ENCODE data around the gene TRAK1. TPM values are rescaled to one million over a fixed set of nuclear protein-coding genes. Genes with fewer than 3 reads are reported as not detected.

The TRAK1 gene
- total RNA-seq, 2 experiments from 2014 or later: 62.5 to 88.3 TPM

GRCh38 chr3:42071904-42072812 is 19.0 kb upstream of the TRAK1 start:
- intact Hi-C loops (cut with micrococcal nuclease; ENCODE audit: unreplicated experiment): no loop called here

DNA sequence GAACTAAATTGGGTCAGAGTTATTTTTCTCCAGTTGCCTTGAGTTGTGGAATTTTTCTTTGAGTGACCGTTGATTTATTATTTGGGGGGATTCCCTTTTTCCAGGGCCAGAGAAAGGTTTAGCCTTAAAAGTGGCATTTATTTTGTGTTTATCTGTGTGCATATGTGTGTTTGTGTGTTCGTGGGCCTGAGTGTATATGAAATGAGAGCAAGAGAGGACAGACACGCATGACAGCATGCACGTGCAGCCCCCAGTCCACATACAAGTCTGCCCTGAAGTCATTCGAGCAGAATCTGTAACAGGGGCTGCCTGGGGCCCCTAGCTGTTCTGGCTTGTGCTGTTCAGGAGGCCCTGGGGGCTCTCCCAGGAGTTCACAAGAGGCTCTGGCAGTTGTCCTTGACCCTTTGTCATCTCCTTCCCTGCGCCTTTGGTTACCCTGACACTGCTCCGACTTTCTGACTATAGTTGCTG is 18.3 kb upstream of the TRAK1 start:
- ChIA-PET CTCF (ENCODE audit: unreplicated experiment) (no interaction called here), POLR2A (interaction anchor here (0.6 to 2.4 kb wide), 6 partner anchors 9 to 65 kb away, joined by 3 to 13 read pairs (median 4); no protein-coding TSS in a partner anchor)
- intact Hi-C loops (cut with micrococcal nuclease; ENCODE audit: unreplicated experiment): no loop called here
- no peak overlapping the region for H2AFZ ChIP-seq (ENCODE audit: low read length)
- DNase-seq (ENCODE audit: low spot score): peak; percentile 59
- peak overlapping the region; percentile 74 for H3K27ac ChIP-seq (ENCODE audit: low read depth, low read length, poor library complexity, severe bottlenecking)
- H3K4me2 ChIP-seq (ENCODE audit: low read length): peak overlapping the region; percentile 90
- peaks cover 25% of the 10 kb centered on the region for H4K20me1 ChIP-seq (ENCODE audit: insufficient read depth, low read length)
- H3K79me2 ChIP-seq (ENCODE audit: insufficient read depth, low read depth, low read length): peaks cover 100% of the 10 kb centered on the region
- no peaks in the 10 kb centered on the region for H3K9me2 ChIP-seq (ENCODE audit: insufficient read depth, low read length)
- peaks cover 65% of the 10 kb centered on the region for H3K4me1 ChIP-seq (ENCODE audit: insufficient read depth, low read length, poor library complexity, severe bottlenecking)
- H3K9me3 ChIP-seq (ENCODE audit: low read length): peaks cover 14% of the 10 kb centered on the region
- peaks cover 24% of the 10 kb centered on the region for H3K36me3 ChIP-seq (ENCODE audit: insufficient read depth, low read length)
- TF ChIP-seq CTCF (conservative IDR thresholded peaks at IDR 0.05; ENCODE audit: low read length) (no peak), EZH2phosphoT487 (IDR thresholded peaks at IDR 0.05; ENCODE audit: borderline replicate concordance, low read depth, low read length) (no peak)
- H3K4me3 ChIP-seq (ENCODE audit: low read depth, low read length, poor library complexity, severe bottlenecking): peak overlapping the region; percentile 61
- BruUV-seq (replicated peaks): TSS peak; percentile 39

More at GRCh38 chr3:42071904-42072812, 19.0 kb upstream of the TRAK1 start:
- Histone ChIP-seq H3K9me3 (ENCODE audit: low read length) (peaks cover 11% of the 10 kb centered on the region), H2AFZ (ENCODE audit: low read length) (no peak overlapping the region), H3K27ac (ENCODE audit: low read depth, low read length, poor library complexity, severe bottlenecking) (peak overlapping the region; percentile 74), H3K79me2 (ENCODE audit: insufficient read depth, low read depth, low read length) (peaks cover 100% of the 10 kb centered on the region), H3K4me2 (ENCODE audit: low read length) (peak overlapping the region; percentile 90), H3K9me2 (ENCODE audit: insufficient read depth, low read length) (no peaks in the 10 kb centered on the region), H3K36me3 (ENCODE audit: insufficient read depth, low read length) (peaks cover 17% of the 10 kb centered on the region), H3K4me1 (ENCODE audit: insufficient read depth, low read length, poor library complexity, severe bottlenecking) (peaks cover 73% of the 10 kb centered on the region), H3K4me3 (ENCODE audit: low read depth, low read length, poor library complexity, severe bottlenecking) (peak overlapping the region; percentile 61), H4K20me1 (ENCODE audit: insufficient read depth, low read length) (peaks cover 29% of the 10 kb centered on the region)
- peak; percentile 80 for DNase-seq (ENCODE audit: low spot score)
- BruUV-seq (replicated peaks): no TSS peak
- ChIA-PET POLR2A (interaction anchor here (0.7 to 2.4 kb wide), 9 partner anchors 10 to 121 kb away, joined by 3 to 13 read pairs (median 4); no protein-coding TSS in a partner anchor), CTCF (ENCODE audit: unreplicated experiment) (no interaction called here)
- TF ChIP-seq CTCF (conservative IDR thresholded peaks at IDR 0.05; ENCODE audit: low read length) (no peak), EZH2phosphoT487 (IDR thresholded peaks at IDR 0.05; ENCODE audit: borderline replicate concordance, low read depth, low read length) (no peak)

All from OCI-LY7 (cell line).